Measurements from ENCODE around the gene SLC12A5.
A peak's percentile ranks its signal among the peaks of the same experiment; 100 is the strongest.
"Not testable (repeated sequence)": the region's sequence is repeated elsewhere in the genome, so short reads cannot be mapped to it uniquely, and the experiment has no call there.

The SLC12A5 gene

DNA sequence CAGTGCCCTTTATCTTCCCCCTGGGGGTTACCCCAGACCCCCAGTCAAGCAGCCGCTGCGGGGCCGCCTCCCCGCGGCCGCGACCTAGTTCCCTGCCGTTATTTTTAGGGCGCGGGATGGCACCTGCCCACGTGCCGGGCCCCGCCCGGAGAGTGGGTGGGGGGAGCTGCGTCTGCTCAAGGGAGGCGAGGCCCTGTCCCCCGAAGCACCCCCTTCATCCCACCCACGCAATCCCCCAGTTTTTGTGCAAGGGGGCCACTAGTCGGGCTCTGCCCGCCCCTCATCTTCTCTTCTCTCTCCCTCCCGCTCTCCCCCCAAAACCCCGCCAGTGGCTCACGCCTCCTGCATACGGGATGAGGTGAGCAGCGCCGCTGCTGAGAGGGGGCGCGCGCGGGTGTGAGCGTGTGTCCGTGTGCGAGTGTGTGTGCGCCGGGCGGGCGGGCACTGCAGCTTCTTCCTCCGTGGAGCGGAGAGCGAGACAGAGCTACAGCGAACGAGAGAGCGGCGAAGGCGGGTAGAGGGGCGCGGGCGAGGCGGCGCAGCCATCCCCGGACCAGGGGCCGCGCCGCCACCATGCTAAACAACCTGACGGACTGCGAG, at the start of gene SLC12A5:
TSS of gene SLC12A5 (plus strand) at position 444 of the 600 bp plus-strand sequence. CDS start at position 574, 130 bp downstream.
- DNase-seq, result no peak

DNA sequence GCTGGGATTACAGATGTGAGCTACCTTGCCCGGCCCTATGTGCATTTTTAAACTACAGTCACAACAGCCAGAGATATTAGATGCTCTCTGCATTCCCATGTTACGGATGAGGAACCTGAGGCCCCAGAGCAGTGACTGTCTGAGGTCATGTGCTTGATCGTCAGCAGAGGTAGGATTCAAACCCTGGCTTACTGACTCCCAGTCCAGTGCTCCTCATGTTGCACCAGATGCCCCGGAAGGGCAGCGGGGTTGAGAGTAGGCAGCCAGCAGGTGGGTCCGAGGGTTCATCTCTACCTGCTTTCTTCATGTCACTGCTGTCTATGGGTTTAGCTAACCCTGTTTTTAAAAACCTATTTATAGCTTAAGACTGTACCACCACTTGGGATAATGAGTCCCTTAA, 47.8 kb upstream of the SLC12A5 start:
- DNase-seq, result no peak

- DNase-seq, result no peak
Observed at GRCh38 chr20:45983279-45983743, 45.7 kb upstream of the SLC12A5 start.

DNA sequence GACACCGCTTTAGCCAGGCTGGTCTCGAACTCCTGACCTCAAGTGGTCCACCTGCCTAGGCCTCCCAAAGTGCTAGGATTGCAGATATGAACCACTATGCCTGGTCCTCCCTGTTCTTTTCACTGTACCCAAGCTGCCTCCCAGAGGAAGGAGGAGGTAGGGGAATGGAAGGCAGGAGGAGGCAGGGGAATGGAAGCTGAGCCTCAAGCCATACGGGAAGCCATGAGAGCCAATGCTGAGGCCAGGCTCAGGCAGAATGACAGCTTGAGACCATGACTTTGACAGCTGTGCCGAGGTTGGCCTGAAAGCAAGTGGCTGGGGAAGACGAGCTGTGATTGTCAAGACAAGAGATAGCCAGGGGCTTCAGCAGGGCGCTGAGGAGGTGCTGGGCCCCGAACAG, 43.4 kb upstream of the SLC12A5 start:
- no peak for DNase-seq

GRCh38 chr20:45987108-45987780, 41.8 kb upstream of the SLC12A5 start:
- peak; percentile 66 for DNase-seq

DNA sequence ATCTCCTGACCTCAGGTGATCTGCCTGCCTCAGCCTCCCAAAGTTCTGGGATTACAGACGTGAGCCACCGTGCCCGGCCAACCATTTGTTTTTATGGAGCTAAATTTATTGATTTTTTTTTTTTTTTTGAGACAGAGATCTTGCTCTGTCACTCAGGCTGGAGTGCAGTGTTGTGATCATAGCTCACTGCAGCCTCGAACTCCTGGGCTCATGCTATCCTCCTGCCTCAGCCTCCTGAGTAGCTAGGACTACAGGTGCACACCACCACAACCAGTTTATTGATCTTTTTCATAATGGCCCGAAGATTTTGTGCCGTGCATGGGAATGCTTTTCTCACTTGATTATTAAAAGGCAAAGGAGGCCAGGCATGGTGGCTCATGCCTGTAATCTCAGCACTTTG, 40.2 kb upstream of the SLC12A5 start:
- DNase-seq, result not testable (repeated sequence)

DNA sequence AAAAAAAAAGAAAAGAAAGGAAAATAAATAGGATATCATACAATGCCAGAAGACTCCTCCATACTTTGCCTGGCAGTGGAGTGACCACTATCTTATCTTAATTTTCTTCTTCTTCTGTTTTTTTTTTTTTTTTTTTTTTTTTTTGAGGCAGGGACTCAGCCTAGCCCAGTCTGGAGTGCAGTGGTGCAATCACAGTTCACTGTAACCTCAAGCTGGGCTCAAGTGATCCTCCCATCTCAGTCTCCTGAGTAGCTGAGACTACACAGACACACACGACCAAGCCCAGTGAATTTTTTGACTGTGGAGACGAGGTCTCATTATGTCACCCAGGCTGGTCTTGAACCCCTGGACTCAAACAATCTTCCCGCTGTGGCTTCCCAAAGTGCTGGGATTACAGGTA, 37.4 kb upstream of the SLC12A5 start:
- DNase-seq, result no peak

- peak; percentile 71 for DNase-seq
Observed at GRCh38 chr20:45993197-45993951, 35.6 kb upstream of the SLC12A5 start.

- no peak for DNase-seq
Observed at GRCh38 chr20:45994761-45995493, 34.1 kb upstream of the SLC12A5 start.

GRCh38 chr20:45995495-45996097, 33.4 kb upstream of the SLC12A5 start:
- not testable (repeated sequence) for DNase-seq

DNA sequence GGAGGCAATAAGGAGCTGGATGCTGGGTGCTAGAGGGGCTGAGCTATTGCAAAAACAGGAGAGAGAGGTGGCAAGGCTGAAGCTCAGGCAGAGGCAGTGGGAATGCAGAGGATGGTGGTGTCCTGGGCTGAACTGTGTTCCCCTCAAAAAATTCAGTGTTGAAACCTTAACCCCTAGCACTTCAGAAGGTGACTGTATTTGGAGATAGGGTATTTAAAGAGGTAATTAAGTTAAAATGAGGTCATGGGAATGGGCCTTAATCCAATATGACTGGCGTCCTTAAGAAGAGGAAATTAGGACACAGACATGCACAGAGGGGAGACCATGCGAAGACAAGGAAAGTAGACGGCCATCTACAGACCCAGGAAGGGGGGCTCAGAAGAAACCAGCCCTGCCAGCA, 31.8 kb upstream of the SLC12A5 start:
- no peak for DNase-seq

- DNase-seq, result no peak
Observed at GRCh38 chr20:45998337-45998736, 30.7 kb upstream of the SLC12A5 start.

DNA sequence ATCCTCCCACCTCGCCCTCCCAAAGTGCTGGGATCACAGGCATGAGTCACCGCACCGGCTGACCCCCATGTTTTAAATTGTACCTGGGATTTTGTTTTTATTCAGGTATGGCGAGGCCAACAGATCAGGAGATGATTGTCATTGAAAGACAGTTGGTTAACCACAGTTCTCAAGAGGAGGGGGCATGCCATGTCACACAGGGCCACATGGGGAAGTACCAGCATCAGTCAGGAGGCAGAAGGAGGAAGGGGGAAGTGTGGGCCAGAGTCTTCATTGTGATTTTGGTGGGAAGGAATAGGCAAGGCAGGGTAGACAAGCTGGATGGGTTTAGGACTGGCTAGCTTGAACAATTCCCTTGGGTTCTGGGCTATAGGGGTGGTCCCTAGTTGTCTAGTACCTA, 30.3 kb upstream of the SLC12A5 start:
- no peak for DNase-seq

DNA sequence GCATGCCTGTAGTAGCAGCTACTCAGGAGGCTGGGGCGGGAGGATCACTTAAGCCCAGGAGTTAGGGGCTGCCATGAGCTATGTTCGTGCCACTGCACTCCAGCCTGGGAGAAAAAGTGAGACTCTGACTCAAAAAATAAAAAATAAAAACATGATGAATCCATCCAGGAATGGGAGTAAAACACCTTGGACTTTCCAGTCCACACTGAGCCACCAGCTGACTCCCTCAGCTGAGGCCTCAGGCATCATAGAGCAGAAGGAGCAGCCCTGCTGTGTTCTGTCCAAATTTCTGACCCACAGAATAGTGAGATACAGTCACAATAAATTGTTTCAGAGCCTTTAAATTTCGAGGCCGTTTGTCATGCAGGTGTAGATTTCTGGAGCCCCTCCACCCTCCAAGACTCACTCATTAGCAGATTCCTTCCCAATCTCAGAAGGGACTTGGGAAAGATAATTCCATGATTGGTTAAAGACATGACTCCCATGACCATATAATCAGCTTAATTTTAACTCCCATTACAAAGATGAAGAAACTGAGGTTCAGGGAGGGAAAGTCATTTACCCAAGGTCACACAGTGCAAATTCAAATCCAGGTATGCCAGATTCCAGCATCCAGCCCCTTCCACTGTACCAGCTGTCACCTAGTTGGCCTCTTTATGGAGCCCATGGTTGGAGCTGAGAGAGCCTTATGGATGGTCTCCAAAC, 29.3 kb upstream of the SLC12A5 start:
- no peak for DNase-seq

DNA sequence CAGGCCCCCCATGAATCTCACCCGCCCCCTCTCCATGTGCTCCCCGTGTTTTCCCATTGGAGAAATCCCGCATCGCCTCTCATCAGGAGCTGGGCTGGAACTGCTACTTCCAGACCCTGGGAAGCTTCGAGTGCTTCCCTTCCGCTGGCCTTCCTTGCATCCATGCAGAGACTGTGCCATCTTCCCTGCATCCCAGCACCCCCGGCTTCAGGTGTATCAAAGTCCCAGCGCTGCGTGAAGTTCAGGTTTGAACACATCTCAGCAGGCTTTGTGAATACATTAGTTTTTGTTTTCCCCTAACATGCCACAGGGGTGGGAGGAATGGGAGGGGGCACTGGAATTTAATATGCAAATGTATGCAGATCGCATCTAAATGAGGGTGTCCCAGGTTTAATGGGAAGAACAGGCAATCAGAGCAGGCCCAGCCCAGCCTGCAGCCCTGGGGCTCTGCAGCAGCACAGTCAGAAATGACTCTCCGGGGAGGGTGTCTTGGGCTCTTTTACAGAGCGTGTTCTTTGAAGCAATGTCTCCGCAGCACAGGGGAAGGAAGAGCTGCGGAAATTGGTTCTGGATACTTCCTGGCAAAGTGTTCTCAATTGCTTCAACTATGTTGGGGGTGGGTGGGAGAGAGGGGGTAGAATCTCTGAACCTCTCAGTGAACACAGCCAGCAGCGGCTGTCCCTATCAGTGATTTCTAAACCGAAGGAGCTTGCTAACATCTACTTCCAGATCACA, 28.6 kb upstream of the SLC12A5 start:
- DNase-seq, result no peak

DNA sequence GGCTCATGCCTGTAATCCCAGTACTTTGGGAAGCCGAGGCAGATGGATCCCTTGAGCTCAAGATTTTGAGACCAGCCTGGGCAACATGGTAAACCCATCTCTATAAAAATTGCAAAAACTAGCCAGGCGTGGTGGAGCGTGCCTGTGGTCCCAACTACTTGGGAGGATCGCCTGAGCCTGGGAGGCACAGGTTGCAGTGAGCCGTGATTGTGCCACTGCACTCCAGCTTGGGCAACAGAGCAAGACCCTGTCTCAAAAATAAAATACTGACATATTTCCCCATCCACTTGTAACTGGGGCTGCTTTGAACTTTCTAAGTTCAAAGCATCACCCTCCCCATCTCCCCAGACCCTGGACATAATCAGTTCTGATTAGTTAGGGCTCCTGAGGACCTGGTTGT, 27.5 kb upstream of the SLC12A5 start:
- DNase-seq, result no peak

DNA sequence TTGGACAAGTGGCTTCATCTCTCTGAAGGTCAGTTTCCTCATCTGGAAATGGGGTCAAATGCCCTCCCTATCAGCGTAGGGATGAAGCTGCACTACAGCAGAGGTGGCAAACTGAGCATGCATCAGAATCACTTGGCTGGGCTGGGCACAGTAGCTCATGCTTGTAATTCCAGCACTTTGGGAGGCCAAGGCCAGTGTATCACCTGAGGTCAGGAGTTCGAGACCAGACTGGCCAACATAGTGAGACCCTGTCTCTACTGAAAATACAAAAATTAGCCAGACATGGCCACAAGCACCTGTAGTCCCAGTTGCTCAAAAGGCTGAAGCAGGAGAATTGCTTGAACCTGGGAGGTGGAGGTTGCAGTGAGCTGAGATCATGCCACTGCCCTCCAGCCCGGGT, 27.0 kb upstream of the SLC12A5 start:
- no peak for DNase-seq

DNA sequence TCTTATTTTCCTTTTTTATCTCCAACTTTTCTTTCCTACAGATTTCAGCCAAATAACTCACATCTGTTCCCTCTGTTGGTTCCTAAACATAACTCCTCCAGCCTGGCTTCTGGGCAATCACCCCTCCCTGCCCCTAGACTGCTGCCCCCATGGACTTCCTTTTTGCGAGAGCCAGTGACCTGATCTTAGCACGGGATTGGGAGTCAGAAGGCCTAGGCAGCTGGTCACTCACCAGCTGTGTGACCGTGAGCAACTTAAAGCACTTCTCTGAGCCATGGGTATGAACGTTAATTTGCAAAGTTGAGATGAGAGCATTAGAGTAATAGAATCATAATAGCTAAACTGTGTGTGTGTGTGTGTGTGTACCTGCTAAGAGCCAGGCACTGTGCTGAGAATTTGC, 24.8 kb upstream of the SLC12A5 start:
- DNase-seq, result no peak

- DNase-seq, result no peak
Observed at GRCh38 chr20:46004889-46005473, 24.0 kb upstream of the SLC12A5 start.

DNA sequence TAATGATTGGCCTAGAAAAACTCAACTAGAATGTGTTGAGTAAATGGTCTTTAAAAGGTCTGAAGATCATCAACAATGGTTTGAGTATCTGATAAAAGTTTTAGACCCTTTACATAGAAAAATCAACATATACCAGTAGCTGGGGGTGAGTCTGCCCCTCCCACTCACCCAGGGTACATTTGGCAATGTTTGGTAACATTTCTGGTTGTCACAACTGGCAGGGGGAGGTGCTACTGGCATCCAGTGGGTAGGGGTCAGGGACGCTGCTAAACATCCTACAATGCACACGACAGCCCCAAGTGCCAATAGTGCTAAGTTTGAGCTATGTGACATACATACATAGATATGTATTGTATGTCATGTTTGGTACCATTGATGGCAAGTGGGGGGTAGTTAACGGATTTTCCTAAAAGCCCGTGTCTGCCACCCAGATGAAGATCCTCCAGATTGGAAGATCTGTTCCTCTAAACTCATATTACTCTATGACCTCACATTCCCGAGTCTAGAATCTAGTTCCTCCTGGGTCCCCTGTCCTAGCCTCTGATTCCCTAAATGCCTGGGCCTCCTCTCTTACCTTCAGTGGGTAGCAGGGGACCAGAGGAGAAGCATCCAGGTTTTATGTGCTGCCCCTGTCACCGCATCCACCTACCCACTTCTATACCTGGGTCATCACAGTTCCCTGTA, 22.9 kb upstream of the SLC12A5 start:
- no peak for DNase-seq

All from EL (cell line).